GM12875 (cell line): ENCODE data around the gene LRP2BP.

Source experiments
- H3K4me3 ChIP-seq: one replicate; pipeline ENCODE4 v1.5.1; 2011; ENCODE audit warnings: low read depth, low read length, control low read depth
- CTCF ChIP-seq: IDR thresholded peaks from 2 replicates; pipeline ENCODE4 v1.5.1; 2011; ENCODE audit warnings: low read depth, mild to moderate bottlenecking, control low read depth, inconsistent platforms, low read length, moderate library complexity, borderline replicate concordance; ENCODE audit not compliant: insufficient read depth

Gene LRP2BP

GRCh38 chr4:185408432-185408831 is 12.7 kb upstream of the LRP2BP start:
- H3K4me3 ChIP-seq = no peak overlapping the region
- TF ChIP-seq CTCF = no peak

- no peak for TF ChIP-seq CTCF
- H3K4me3 ChIP-seq = no peak overlapping the region
Measured at GRCh38 chr4:185405296-185405999, 9.7 kb upstream of the LRP2BP start.

GRCh38 chr4:185404031-185404430 is 8.3 kb upstream of the LRP2BP start:
- TF ChIP-seq CTCF = no peak
- H3K4me3 ChIP-seq = no peak overlapping the region

- H3K4me3 ChIP-seq = no peak overlapping the region
- TF ChIP-seq CTCF = no peak
Measured at GRCh38 chr4:185399466-185399865, 3.7 kb upstream of the LRP2BP start.

GRCh38 chr4:185398618-185399017 is 2.9 kb upstream of the LRP2BP start:
- TF ChIP-seq CTCF = no peak
- no peak overlapping the region for H3K4me3 ChIP-seq

GRCh38 chr4:185396724-185397385 is 1.1 kb upstream of the LRP2BP start, which contains the start of gene ANKRD37:
Gene ANKRD37 (plus strand): TSS chr4:185396841. CDS start chr4:185396924, 83 bp downstream.
- TF ChIP-seq CTCF = no peak
- peak within 1 kb of the TSS; percentile 95 for H3K4me3 ChIP-seq
